Activated CD4-positive, alpha-beta T cell treated with anti-CD3 and anti-CD28 coated beads, Interleukin-2, amount 10 ng/mL, durations not matched to agents 7 days and 5 days (primary cell): Measurements from ENCODE around the gene ABAT. TPM values are rescaled to one million over a fixed set of nuclear protein-coding genes. Genes with fewer than 3 reads are reported as not detected.

Experiments used
- total RNA-seq, 2 experiments: library from RNA; stranded (reverse); gene quantifications; one replicate each; pipeline ENCODE4 v1.2.3, GENCODE V29; 2021

ABAT gene
- total RNA-seq, 2 experiments from 2014 or later = 5.4 to 5.6 TPM

Other genes with a start within 250 kb of the ABAT start
- not detected for gene TMEM114, start 84.1 kb upstream of the ABAT start, total RNA-seq
- gene METTL22, start 52.9 kb upstream of the ABAT start, total RNA-seq = 10 to 100 TPM; 28.7 to 30.2 TPM
- 10 to 100 TPM; 10.1 to 11.1 TPM for gene TMEM186, start 123.0 kb downstream of the ABAT start, total RNA-seq
- gene PMM2, start 123.2 kb downstream of the ABAT start, total RNA-seq = 10 to 100 TPM; 37.0 to 38.9 TPM
- gene CARHSP1, start 194.4 kb downstream of the ABAT start, total RNA-seq = 100 to 1,000 TPM; 172 to 189 TPM
- not detected for gene LITAFD, start 207.7 kb downstream of the ABAT start, total RNA-seq